Endothelial cell of umbilical vein (primary cell): ENCODE data around the gene MMS19. TPM values are rescaled to one million over a fixed set of nuclear protein-coding genes. Genes with fewer than 3 reads are reported as not detected.

Experiments
- BruUV-seq: library from RNA; stranded (reverse); fragments of 400-500 nt; replicated peaks from 2 replicates; lab custom pipeline; 2021; lab: Mats Ljungman, UMichigan
- CTCF ChIA-PET: fragments of 300-600, 350-600 bp; sonication (Branson Sonifier 250); formaldehyde crosslinking; loops from one replicate; lab custom pipeline; 2021; ENCODE audit warnings: antibody characterized with exemption, inconsistent platforms; lab: Charles Lee
- POLR2A ChIA-PET: fragments of 300-600, 350-600 bp; sonication (Branson Sonifier 250); formaldehyde crosslinking; loops from one replicate; lab custom pipeline; 2021; ENCODE audit warnings: antibody characterized with exemption, inconsistent platforms; lab: Charles Lee
- DNase-seq: peaks from one replicate; pipeline ENCODE4 v3.0.0-alpha.2; 2011; ENCODE audit warnings: low read depth, low spot score
- FAIRE-seq: peaks from 2 replicates; lab custom pipeline; 2011; peaks lifted over from hg19 to GRCh38; lab: Jason Lieb, UNC
- H2AFZ ChIP-seq: 2 replicates; pipeline ENCODE4 v1.6.0; 2012; ENCODE audit warnings: low read depth, low read length, control low read depth, inconsistent platforms
- H3K27ac ChIP-seq: 2 replicates; pipeline ENCODE4 v1.5.1; 2011; ENCODE audit warnings: low read depth, mild to moderate bottlenecking, control low read depth, low read length, moderate library complexity; ENCODE audit not compliant: insufficient read depth
- H3K27me3 ChIP-seq, 2 experiments: 2 replicates each; pipeline versions ENCODE4 v1.6.0 to v1.6.1; 2011; ENCODE audit warnings: low read length in 2 of 2, mixed read lengths in 1 of 2; ENCODE audit not compliant: control insufficient read depth in 2 of 2, insufficient read depth in 2 of 2
- H3K36me3 ChIP-seq, 2 experiments: 2 replicates in 1 of 2; 3 replicates in 1 of 2; pipeline ENCODE4 v1.5.1; 2011; ENCODE audit warnings: low read length in 2 of 2, mild to moderate bottlenecking in 1 of 2, moderate library complexity in 1 of 2; ENCODE audit not compliant: control insufficient read depth in 2 of 2, insufficient read depth in 2 of 2; ENCODE audit errors: extremely low read depth in 1 of 2
- H3K4me1 ChIP-seq: 3 replicates; pipeline ENCODE4 v1.5.1; 2011; ENCODE audit warnings: mild to moderate bottlenecking, low read length; ENCODE audit not compliant: control insufficient read depth, insufficient read depth; ENCODE audit errors: extremely low read depth
- H3K4me2 ChIP-seq: 2 replicates; pipeline ENCODE4 v1.6.1; 2011; ENCODE audit warnings: low read length, control low read depth, mixed read lengths; ENCODE audit not compliant: insufficient read depth
- H3K4me3 ChIP-seq, 3 experiments: fragments of 200-600 bp in 1 of 3; sonication (generic), shearing (Covaris generic) in 1 of 3; replicated peaks in 1 of 3; 2 replicates each; pipeline ENCODE4 v1.5.1; 2011 to 2016; ENCODE audit warnings: control low read depth in 3 of 3, low read length in 3 of 3, mild to moderate bottlenecking in 2 of 3, inconsistent platforms in 1 of 3, low read depth in 1 of 3, moderate library complexity in 1 of 3; ENCODE audit not compliant: insufficient read depth in 1 of 3
- H3K79me2 ChIP-seq: 2 replicates; pipeline ENCODE4 v1.6.0; 2012; ENCODE audit warnings: low read length, inconsistent platforms; ENCODE audit not compliant: control insufficient read depth, insufficient read depth
- H3K9ac ChIP-seq: replicated peaks from 2 replicates; pipeline ENCODE3; 2011; ENCODE audit warnings: low read length, control low read depth; ENCODE audit not compliant: insufficient read depth; ENCODE audit errors: extremely low read depth
- H3K9me1 ChIP-seq: replicated peaks from 3 replicates; pipeline ENCODE4 v1.6.0; 2011; ENCODE audit warnings: mild to moderate bottlenecking, low read length; ENCODE audit not compliant: control insufficient read depth, insufficient read depth; ENCODE audit errors: extremely low read depth
- H3K9me3 ChIP-seq: replicated peaks from 2 replicates; pipeline ENCODE4 v1.5.1; 2012; ENCODE audit warnings: low read length, inconsistent platforms; ENCODE audit not compliant: control insufficient read depth, insufficient read depth
- H4K20me1 ChIP-seq: replicated peaks from 2 replicates; pipeline ENCODE3; 2011; ENCODE audit warnings: mild to moderate bottlenecking, low read length; ENCODE audit not compliant: control insufficient read depth, insufficient read depth; ENCODE audit errors: extremely low read depth
- CTCF ChIP-seq, 2 donors: IDR thresholded peaks; 1 replicate in 1 of 2; 2 replicates in 1 of 2; pipeline ENCODE4 v1.5.1; 2011; ENCODE audit warnings: low read length in 2 of 2, mild to moderate bottlenecking in 2 of 2, moderate library complexity in 2 of 2, control low read depth in 1 of 2, inconsistent platforms in 1 of 2, low read depth in 1 of 2; ENCODE audit not compliant: insufficient read depth in 1 of 2; ENCODE audit errors: extremely low read depth in 1 of 2
- EZH2 ChIP-seq: IDR thresholded peaks from 2 replicates; pipeline ENCODE4 v1.6.1; 2012; ENCODE audit warnings: borderline replicate concordance, low read depth, mild to moderate bottlenecking, moderate library complexity, low read length, inconsistent platforms; ENCODE audit not compliant: severe bottlenecking
- FOS ChIP-seq: IDR thresholded peaks from 2 replicates; pipeline ENCODE4 v1.6.1; 2011; ENCODE audit warnings: mild to moderate bottlenecking, low read length, moderate library complexity, borderline replicate concordance; ENCODE audit not compliant: insufficient read depth
- GATA2 ChIP-seq: IDR thresholded peaks from 2 replicates; pipeline ENCODE4 v1.7.0; 2011; ENCODE audit warnings: low read depth, mild to moderate bottlenecking, moderate library complexity, mixed read lengths, low read length; ENCODE audit not compliant: insufficient read length, insufficient read depth
- JUN ChIP-seq: IDR thresholded peaks from 2 replicates; pipeline ENCODE4 v1.6.1; 2011; ENCODE audit warnings: borderline replicate concordance, low read depth; ENCODE audit not compliant: insufficient read length, insufficient read depth
- MAX ChIP-seq: IDR thresholded peaks from 2 replicates; pipeline ENCODE4 v1.6.1; 2011; ENCODE audit not compliant: insufficient read depth, insufficient read length
- MYC ChIP-seq: IDR thresholded peaks from one replicate; pipeline ENCODE4 v1.6.1; 2011; ENCODE audit warnings: mild to moderate bottlenecking, low read depth, low read length
- POLR2A ChIP-seq: IDR thresholded peaks from 2 replicates; pipeline ENCODE4 v1.6.1; 2012; ENCODE audit warnings: low read depth, mild to moderate bottlenecking, control low read depth, low read length
- POLR2AphosphoS5 ChIP-seq: IDR thresholded peaks from 2 replicates; pipeline ENCODE4 v1.6.1; 2012; ENCODE audit warnings: low read depth, mild to moderate bottlenecking, control low read depth, low read length, moderate library complexity; ENCODE audit not compliant: insufficient read depth
- dilution Hi-C: fragments of 300-500 bp; cut with MboI; formaldehyde crosslinking; loops from one replicate; pipeline ENCODE4 v1.15.0; 2019; ENCODE audit warnings: low sequenced_read_pairs; ENCODE audit not compliant: extremely low pct_ligation_motif_present
- intact Hi-C: fragments of 100-400 bp; cut with micrococcal nuclease; formaldehyde crosslinking; loops from one replicate; pipeline ENCODE4 v1.10.0; 2022
- polyA plus RNA-seq, 4 experiments: library from polyadenylated mRNA; depleted of rRNA in 3 of 4; stranded (reverse) in 3 of 4; unstranded in 1 of 4; fragments of >200 nt; gene quantifications; 2 replicates each; pipeline versions ENCODE4 v1.2.1 to v1.2.3, GENCODE V29; 2011 to 2012; ENCODE audit warnings: missing spikeins in 1 of 4
- total RNA-seq: library from RNA; stranded (reverse); gene quantifications from 2 replicates; pipeline ENCODE4 v1.2.3, GENCODE V29; 2021

Gene MMS19
- total and polyA plus RNA-seq, 2 donors (not counting 3 experiments of a cell fraction or from before 2014, with no cell fraction given), result 95.2 to 123 TPM

- dilution Hi-C loops (no loop called here), intact Hi-C loops (no loop called here)
- H3K9me1 ChIP-seq, result no peaks in the 10 kb centered on the region
- H3K27ac ChIP-seq, result no peak overlapping the region
- FAIRE-seq (no peak), DNase-seq (no peak)
- no peaks in the 10 kb centered on the region for H3K27me3 ChIP-seq
- ChIA-PET CTCF (no interaction called here), POLR2A (no interaction called here)
- no peak overlapping the region for H3K9ac ChIP-seq
- H3K36me3 ChIP-seq, result no peaks in the 10 kb centered on the region
- no peak overlapping the region for H2AFZ ChIP-seq
- no TSS peak for BruUV-seq
- H3K4me2 ChIP-seq, result no peak overlapping the region
- H3K79me2 ChIP-seq, result peaks cover 31% of the 10 kb centered on the region
- H4K20me1 ChIP-seq, result peaks cover 2% of the 10 kb centered on the region
- H3K4me3 ChIP-seq, result no peak overlapping the region
- H3K4me1 ChIP-seq, result peaks cover 9% of the 10 kb centered on the region
- H3K9me3 ChIP-seq, result no peaks in the 10 kb centered on the region
- TF ChIP-seq MAX (no peak), EZH2 (no peak), CTCF (IDR thresholded peaks at IDR 0.05; ENCODE audit: extremely low read depth in 1 of 2, insufficient read depth in 1 of 2, low read depth in 1 of 2, low read length in 2 of 2) (no peak), POLR2A (no peak), FOS (no peak), MYC (no peak), POLR2AphosphoS5 (no peak), JUN (no peak), GATA2 (no peak)
Measured at GRCh38 chr10:97510686-97511085, 12.5 kb upstream of the MMS19 start.
